ENCODE data around the gene HDLBP. TPM values are rescaled to one million over a fixed set of nuclear protein-coding genes. Genes with fewer than 3 reads are reported as not detected.

Gene HDLBP
- total RNA-seq, 4 donors from 2014 or later, result 324 to 412 (median 363) TPM

GRCh38 chr2:241309684-241310117 is 5.8 kb downstream of the HDLBP start:
- H3K9me3 ChIP-seq, result no peaks in the 10 kb centered on the region
- peaks cover 0 to 58% (median 20%) of the 10 kb centered on the region in 4 donors for H3K4me1 ChIP-seq
- no peak for TF ChIP-seq POLR2A (IDR thresholded peaks at IDR 0.05)
- TF ChIP-seq EP300 (IDR thresholded peaks at IDR 0.05), result no peak
- no peak for TF ChIP-seq CTCF (IDR thresholded peaks at IDR 0.05)
- DNase-seq (ENCODE audit: low spot score in 2 of 2), result no peak
- peak overlapping the region in 1 of 4 donors; percentile 2 for H3K27ac ChIP-seq
- no peak overlapping the region for H3K4me3 ChIP-seq
- WGBS, 2 donors, result 59 to 76% methylated on average over 2 of the region's 2 CpGs
- H3K36me3 ChIP-seq, result no peaks in the 10 kb centered on the region
- H3K27me3 ChIP-seq, result no peaks in the 10 kb centered on the region

DNA sequence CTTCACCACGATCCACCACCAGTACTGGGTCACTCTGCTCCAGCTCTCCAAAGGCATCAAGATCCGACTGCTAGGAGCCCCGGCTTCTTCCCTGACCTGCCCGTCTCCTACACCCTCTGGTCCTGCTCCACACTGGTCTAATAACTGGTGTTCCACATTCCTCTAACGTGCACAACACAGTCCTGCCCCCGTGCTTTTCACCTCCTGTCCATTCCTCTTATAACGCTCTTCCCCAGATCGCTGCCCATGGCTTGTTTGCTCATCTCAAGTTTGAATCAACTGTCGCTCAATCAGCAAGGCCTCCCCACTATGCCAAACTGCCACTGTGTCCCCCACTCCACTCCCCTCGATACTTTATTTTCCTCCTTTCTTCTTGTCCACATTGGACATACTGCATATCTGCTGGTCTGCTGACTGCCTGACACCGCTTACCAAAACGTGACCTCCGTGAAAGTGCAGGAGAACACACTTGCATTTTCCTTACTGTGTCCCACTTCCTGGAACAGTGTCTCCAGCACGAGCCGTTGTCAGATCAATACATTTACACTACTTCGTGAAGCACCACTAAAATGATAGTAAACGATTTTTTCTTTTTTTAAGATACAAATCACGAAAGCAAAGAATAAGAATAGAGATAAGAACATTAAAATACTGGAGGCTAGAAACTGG is 6.5 kb downstream of the HDLBP start:
- DNase-seq (ENCODE audit: low spot score in 2 of 2), result no peak

DNA sequence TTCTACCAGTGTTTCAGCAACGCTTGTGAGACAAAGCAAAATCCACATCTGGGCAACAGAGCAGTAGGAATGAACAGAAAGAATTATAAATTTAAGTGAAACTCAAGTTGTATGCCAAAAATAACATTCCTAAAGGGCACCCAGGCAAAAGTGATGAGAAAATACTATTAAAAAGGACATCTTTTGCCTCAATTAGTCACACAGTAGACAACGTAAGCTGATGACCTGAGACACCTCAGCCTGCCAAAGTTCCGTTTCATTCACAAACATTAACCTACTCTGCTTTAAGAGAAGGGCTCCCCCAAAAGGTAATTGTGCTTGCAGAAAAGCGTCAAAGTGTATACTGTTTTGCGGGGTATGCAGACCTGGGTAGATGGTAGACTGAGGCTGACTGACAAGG is 7.2 kb downstream of the HDLBP start:
- Histone ChIP-seq H3K9me3 (no peaks in the 10 kb centered on the region), H3K4me1 (peaks cover 0 to 59% (median 13%) of the 10 kb centered on the region in 4 donors), H3K4me3 (no peak overlapping the region), H3K27me3 (no peaks in the 10 kb centered on the region), H3K27ac (no peak overlapping the region), H3K36me3 (no peaks in the 10 kb centered on the region)
- TF ChIP-seq EP300 (IDR thresholded peaks at IDR 0.05) (no peak), POLR2A (IDR thresholded peaks at IDR 0.05) (no peak), CTCF (IDR thresholded peaks at IDR 0.05) (no peak)
- 70 to 79% methylated on average over 5 of the region's 5 CpGs for WGBS, 2 donors
- no peak for DNase-seq (ENCODE audit: low spot score in 2 of 2)

More for the DNA sequence above, 6.5 kb downstream of the HDLBP start:
- Histone ChIP-seq H3K9me3 (no peaks in the 10 kb centered on the region), H3K27ac (no peak overlapping the region), H3K27me3 (no peaks in the 10 kb centered on the region), H3K36me3 (no peaks in the 10 kb centered on the region), H3K4me1 (peaks cover 0 to 60% (median 18%) of the 10 kb centered on the region in 4 donors), H3K4me3 (no peak overlapping the region)
- 85 to 89% methylated on average over 18 of the region's 18 CpGs for WGBS, 2 donors
- TF ChIP-seq CTCF (IDR thresholded peaks at IDR 0.05) (no peak), EP300 (IDR thresholded peaks at IDR 0.05) (no peak), POLR2A (IDR thresholded peaks at IDR 0.05) (no peak)

GRCh38 chr2:241307055-241307454 is 8.4 kb downstream of the HDLBP start:
- Histone ChIP-seq H3K27me3 (no peaks in the 10 kb centered on the region), H3K4me1 (peaks cover 0 to 59% (median 19%) of the 10 kb centered on the region in 4 donors), H3K4me3 (no peak overlapping the region), H3K27ac (no peak overlapping the region), H3K36me3 (no peaks in the 10 kb centered on the region), H3K9me3 (no peaks in the 10 kb centered on the region)
- 75 to 91% methylated on average over 6 of the region's 6 CpGs for WGBS, 2 donors
- no peak for TF ChIP-seq POLR2A (IDR thresholded peaks at IDR 0.05)
- no peak for TF ChIP-seq EP300 (IDR thresholded peaks at IDR 0.05)
- TF ChIP-seq CTCF (IDR thresholded peaks at IDR 0.05), result no peak
- DNase-seq (ENCODE audit: low spot score in 2 of 2), result no peak

DNA sequence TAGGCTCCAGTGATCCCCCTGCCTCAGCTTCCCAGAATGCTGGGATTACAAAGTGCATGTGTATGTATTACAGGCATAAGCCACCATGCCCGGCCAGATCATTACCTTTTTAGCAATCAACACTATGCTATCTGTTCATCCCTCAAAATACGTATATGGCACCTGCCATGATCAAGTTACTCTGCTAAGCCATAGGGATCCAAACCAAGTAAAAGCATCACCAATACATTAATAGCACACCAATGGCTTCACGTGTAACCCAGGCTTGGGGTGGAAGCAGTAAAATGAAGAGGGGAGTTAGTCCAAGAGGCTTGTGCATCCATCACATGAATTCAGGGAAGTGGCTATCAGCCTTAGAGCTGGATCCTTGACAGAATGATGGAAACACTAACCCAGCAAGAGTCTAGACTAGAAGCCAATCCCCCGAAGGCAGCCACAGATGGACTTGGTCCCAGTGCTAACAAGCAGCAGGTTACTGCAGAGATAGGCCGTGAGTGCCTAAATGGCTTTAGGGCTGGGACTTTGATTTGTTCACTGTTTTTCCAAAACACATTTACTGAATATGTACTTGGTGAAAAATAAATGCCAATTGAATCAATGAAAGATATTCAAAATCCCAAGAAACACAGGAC is 11.3 kb downstream of the HDLBP start:
- Histone ChIP-seq H3K27ac (no peak overlapping the region), H3K9me3 (no peaks in the 10 kb centered on the region), H3K4me1 (peaks cover 0 to 56% (median 11%) of the 10 kb centered on the region in 4 donors), H3K27me3 (no peaks in the 10 kb centered on the region), H3K4me3 (no peak overlapping the region), H3K36me3 (no peaks in the 10 kb centered on the region)
- no peak for DNase-seq (ENCODE audit: low spot score in 2 of 2)
- WGBS, 2 donors, result 77 to 81% methylated on average over 5 of the region's 5 CpGs
- no peak for TF ChIP-seq CTCF (IDR thresholded peaks at IDR 0.05)
- TF ChIP-seq POLR2A (IDR thresholded peaks at IDR 0.05), result no peak
- TF ChIP-seq EP300 (IDR thresholded peaks at IDR 0.05), result no peak

Data from tibial nerve (tissue), 4 donors.